ENCODE measurements around the gene MYD88. TPM values are rescaled to one million over a fixed set of nuclear protein-coding genes. Genes with fewer than 3 reads are reported as not detected.
A peak's percentile ranks its signal among the peaks of the same experiment; 100 is the strongest.

The MYD88 gene
- polyA plus RNA-seq, 1 donor (not counting 4 experiments of a cell fraction or from before 2014, with no cell fraction given): 44.0 TPM

- no peak overlapping the region for H3K9ac ChIP-seq (ENCODE audit: control insufficient read depth, extremely low read depth, insufficient read depth, low read length)
- dilution Hi-C loops (cut with MboI; ENCODE audit: extremely low pct_ligation_motif_present, low sequenced_read_pairs): no loop called here
- no peak overlapping the region for H3K4me3 ChIP-seq (ENCODE audit: control insufficient read depth in 2 of 3, extremely low read depth in 1 of 3, insufficient read depth in 2 of 3, low read depth in 1 of 3, low read length in 3 of 3)
- DNase-seq (ENCODE audit: low read depth, low spot score) (no peak), FAIRE-seq (peak; percentile 36)
- H3K9me3 ChIP-seq (ENCODE audit: control insufficient read depth, low read depth, low read length): no peaks in the 10 kb centered on the region
- H3K79me2 ChIP-seq (ENCODE audit: control insufficient read depth, insufficient read depth, low read length): no peaks in the 10 kb centered on the region
- H4K20me1 ChIP-seq (ENCODE audit: control insufficient read depth, extremely low read depth, insufficient read depth, low read length): no peaks in the 10 kb centered on the region
- peaks cover 11% of the 10 kb centered on the region for H3K4me1 ChIP-seq (ENCODE audit: control insufficient read depth, extremely low read depth, insufficient read depth, low read length)
- peak overlapping the region; percentile 6 for H3K4me2 ChIP-seq (ENCODE audit: control insufficient read depth, extremely low read depth, insufficient read depth, low read depth, low read length)
- peaks cover 5% of the 10 kb centered on the region for H3K27me3 ChIP-seq (ENCODE audit: control insufficient read depth, extremely low read depth, insufficient read depth, low read length)
- H3K9me1 ChIP-seq (ENCODE audit: control insufficient read depth, extremely low read depth, insufficient read depth, low read length): peaks cover 2% of the 10 kb centered on the region
- TF ChIP-seq, protein P1, sequence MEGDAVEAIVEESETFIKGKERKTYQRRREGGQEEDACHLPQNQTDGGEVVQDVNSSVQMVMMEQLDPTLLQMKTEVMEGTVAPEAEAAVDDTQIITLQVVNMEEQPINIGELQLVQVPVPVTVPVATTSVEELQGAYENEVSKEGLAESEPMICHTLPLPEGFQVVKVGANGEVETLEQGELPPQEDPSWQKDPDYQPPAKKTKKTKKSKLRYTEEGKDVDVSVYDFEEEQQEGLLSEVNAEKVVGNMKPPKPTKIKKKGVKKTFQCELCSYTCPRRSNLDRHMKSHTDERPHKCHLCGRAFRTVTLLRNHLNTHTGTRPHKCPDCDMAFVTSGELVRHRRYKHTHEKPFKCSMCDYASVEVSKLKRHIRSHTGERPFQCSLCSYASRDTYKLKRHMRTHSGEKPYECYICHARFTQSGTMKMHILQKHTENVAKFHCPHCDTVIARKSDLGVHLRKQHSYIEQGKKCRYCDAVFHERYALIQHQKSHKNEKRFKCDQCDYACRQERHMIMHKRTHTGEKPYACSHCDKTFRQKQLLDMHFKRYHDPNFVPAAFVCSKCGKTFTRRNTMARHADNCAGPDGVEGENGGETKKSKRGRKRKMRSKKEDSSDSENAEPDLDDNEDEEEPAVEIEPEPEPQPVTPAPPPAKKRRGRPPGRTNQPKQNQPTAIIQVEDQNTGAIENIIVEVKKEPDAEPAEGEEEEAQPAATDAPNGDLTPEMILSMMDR (optimal IDR thresholded peaks at IDR 0.05 in 1 of 3, IDR thresholded peaks at IDR 0.05 in 1 of 3, conservative IDR thresholded peaks at IDR 0.05 in 1 of 3; ENCODE audit: extremely low read depth in 1 of 3, insufficient read depth in 2 of 3, low read length in 3 of 3): no peak
- no peak for TF ChIP-seq EZH2 (IDR thresholded peaks at IDR 0.05; ENCODE audit: low read length)
- H2AFZ ChIP-seq (ENCODE audit: control insufficient read depth, low read length): no peak overlapping the region
- no peaks in the 10 kb centered on the region for H3K36me3 ChIP-seq (ENCODE audit: control insufficient read depth in 2 of 2, extremely low read depth in 1 of 2, insufficient read depth in 2 of 2, low read length in 2 of 2)
- H3K27ac ChIP-seq (ENCODE audit: control insufficient read depth, insufficient read depth, low read length): no peak overlapping the region
These were observed 36.0 kb upstream of the MYD88 start for GRCh38 chr3:38102444-38102814.

DNA sequence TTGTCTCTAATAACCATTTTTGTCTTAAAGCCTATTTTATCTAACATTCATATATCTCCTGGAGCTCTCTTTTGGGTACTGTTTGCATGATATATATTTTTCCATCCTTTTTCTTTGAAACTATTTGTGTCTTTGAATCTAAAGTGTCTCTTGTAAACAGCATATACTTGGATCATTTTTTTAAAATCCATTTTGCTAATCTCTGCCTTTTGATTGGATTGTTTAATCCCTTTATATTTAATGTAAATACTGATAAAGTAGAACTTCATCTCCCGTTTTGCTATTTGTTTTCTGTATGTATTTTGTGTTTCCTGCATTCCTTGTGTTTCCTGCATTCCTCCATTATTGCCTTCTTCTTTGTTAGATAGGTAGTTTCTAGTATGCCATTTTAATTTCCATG is 32.9 kb upstream of the MYD88 start:
- no peaks in the 10 kb centered on the region for H4K20me1 ChIP-seq (ENCODE audit: control insufficient read depth, extremely low read depth, insufficient read depth, low read length)
- no peak for DNase-seq (ENCODE audit: low read depth, low spot score)
- H3K4me2 ChIP-seq (ENCODE audit: control insufficient read depth, extremely low read depth, insufficient read depth, low read depth, low read length): no peak overlapping the region
- H3K36me3 ChIP-seq (ENCODE audit: control insufficient read depth in 2 of 2, extremely low read depth in 1 of 2, insufficient read depth in 2 of 2, low read length in 2 of 2): no peaks in the 10 kb centered on the region
- peaks cover 2% of the 10 kb centered on the region for H3K27me3 ChIP-seq (ENCODE audit: control insufficient read depth, extremely low read depth, insufficient read depth, low read length)
- no peak overlapping the region for H2AFZ ChIP-seq (ENCODE audit: control insufficient read depth, low read length)
- no peak overlapping the region for H3K9ac ChIP-seq (ENCODE audit: control insufficient read depth, extremely low read depth, insufficient read depth, low read length)
- no peak overlapping the region for H3K27ac ChIP-seq (ENCODE audit: control insufficient read depth, insufficient read depth, low read length)
- no peak for FAIRE-seq
- H3K9me1 ChIP-seq (ENCODE audit: control insufficient read depth, extremely low read depth, insufficient read depth, low read length): peaks cover 2% of the 10 kb centered on the region
- no peak overlapping the region for H3K4me3 ChIP-seq (ENCODE audit: control insufficient read depth in 2 of 3, extremely low read depth in 1 of 3, insufficient read depth in 2 of 3, low read depth in 1 of 3, low read length in 3 of 3)
- H3K9me3 ChIP-seq (ENCODE audit: control insufficient read depth, low read depth, low read length): no peaks in the 10 kb centered on the region
- dilution Hi-C loops (cut with MboI; ENCODE audit: extremely low pct_ligation_motif_present, low sequenced_read_pairs): no loop called here
- no peaks in the 10 kb centered on the region for H3K79me2 ChIP-seq (ENCODE audit: control insufficient read depth, insufficient read depth, low read length)
- peaks cover 11% of the 10 kb centered on the region for H3K4me1 ChIP-seq (ENCODE audit: control insufficient read depth, extremely low read depth, insufficient read depth, low read length)
- TF ChIP-seq, protein P1 (optimal IDR thresholded peaks at IDR 0.05 in 1 of 3, IDR thresholded peaks at IDR 0.05 in 1 of 3, conservative IDR thresholded peaks at IDR 0.05 in 1 of 3; ENCODE audit: extremely low read depth in 1 of 3, insufficient read depth in 2 of 3, low read length in 3 of 3): no peak
- no peak for TF ChIP-seq EZH2 (IDR thresholded peaks at IDR 0.05; ENCODE audit: low read length)
